Endothelial cell of umbilical vein (primary cell): ENCODE data around the gene ECSIT. TPM values are rescaled to one million over a fixed set of nuclear protein-coding genes. Genes with fewer than 3 reads are reported as not detected.

Source experiments
- BruUV-seq: library from RNA; stranded (reverse); fragments of 400-500 nt; replicated peaks from 2 replicates; lab custom pipeline; 2021; lab: Mats Ljungman, UMichigan
- CTCF ChIA-PET: fragments of 300-600, 350-600 bp; sonication (Branson Sonifier 250); formaldehyde crosslinking; loops from one replicate; lab custom pipeline; 2021; ENCODE audit warnings: antibody characterized with exemption, inconsistent platforms; lab: Charles Lee
- POLR2A ChIA-PET: fragments of 300-600, 350-600 bp; sonication (Branson Sonifier 250); formaldehyde crosslinking; loops from one replicate; lab custom pipeline; 2021; ENCODE audit warnings: antibody characterized with exemption, inconsistent platforms; lab: Charles Lee
- DNase-seq: peaks from one replicate; pipeline ENCODE4 v3.0.0-alpha.2; 2011; ENCODE audit warnings: low read depth, low spot score
- FAIRE-seq: peaks from 2 replicates; lab custom pipeline; 2011; peaks lifted over from hg19 to GRCh38; lab: Jason Lieb, UNC
- H2AFZ ChIP-seq: 2 replicates; pipeline ENCODE4 v1.6.0; 2012; ENCODE audit warnings: low read depth, low read length, control low read depth, inconsistent platforms
- H3K27ac ChIP-seq: 2 replicates; pipeline ENCODE4 v1.5.1; 2011; ENCODE audit warnings: low read depth, mild to moderate bottlenecking, control low read depth, low read length, moderate library complexity; ENCODE audit not compliant: insufficient read depth
- H3K27me3 ChIP-seq, 2 experiments: 2 replicates each; pipeline versions ENCODE4 v1.6.0 to v1.6.1; 2011; ENCODE audit warnings: low read length in 2 of 2, mixed read lengths in 1 of 2; ENCODE audit not compliant: control insufficient read depth in 2 of 2, insufficient read depth in 2 of 2
- H3K36me3 ChIP-seq, 2 experiments: 2 replicates in 1 of 2; 3 replicates in 1 of 2; pipeline ENCODE4 v1.5.1; 2011; ENCODE audit warnings: low read length in 2 of 2, mild to moderate bottlenecking in 1 of 2, moderate library complexity in 1 of 2; ENCODE audit not compliant: control insufficient read depth in 2 of 2, insufficient read depth in 2 of 2; ENCODE audit errors: extremely low read depth in 1 of 2
- H3K4me1 ChIP-seq: 3 replicates; pipeline ENCODE4 v1.5.1; 2011; ENCODE audit warnings: mild to moderate bottlenecking, low read length; ENCODE audit not compliant: control insufficient read depth, insufficient read depth; ENCODE audit errors: extremely low read depth
- H3K4me2 ChIP-seq: 2 replicates; pipeline ENCODE4 v1.6.1; 2011; ENCODE audit warnings: low read length, control low read depth, mixed read lengths; ENCODE audit not compliant: insufficient read depth
- H3K4me3 ChIP-seq, 3 experiments: fragments of 200-600 bp in 1 of 3; sonication (generic), shearing (Covaris generic) in 1 of 3; replicated peaks in 1 of 3; 2 replicates each; pipeline ENCODE4 v1.5.1; 2011 to 2016; ENCODE audit warnings: control low read depth in 3 of 3, low read length in 3 of 3, mild to moderate bottlenecking in 2 of 3, inconsistent platforms in 1 of 3, low read depth in 1 of 3, moderate library complexity in 1 of 3; ENCODE audit not compliant: insufficient read depth in 1 of 3
- H3K79me2 ChIP-seq: 2 replicates; pipeline ENCODE4 v1.6.0; 2012; ENCODE audit warnings: low read length, inconsistent platforms; ENCODE audit not compliant: control insufficient read depth, insufficient read depth
- H3K9ac ChIP-seq: replicated peaks from 2 replicates; pipeline ENCODE3; 2011; ENCODE audit warnings: low read length, control low read depth; ENCODE audit not compliant: insufficient read depth; ENCODE audit errors: extremely low read depth
- H3K9me1 ChIP-seq: replicated peaks from 3 replicates; pipeline ENCODE4 v1.6.0; 2011; ENCODE audit warnings: mild to moderate bottlenecking, low read length; ENCODE audit not compliant: control insufficient read depth, insufficient read depth; ENCODE audit errors: extremely low read depth
- H3K9me3 ChIP-seq: replicated peaks from 2 replicates; pipeline ENCODE4 v1.5.1; 2012; ENCODE audit warnings: low read length, inconsistent platforms; ENCODE audit not compliant: control insufficient read depth, insufficient read depth
- H4K20me1 ChIP-seq: replicated peaks from 2 replicates; pipeline ENCODE3; 2011; ENCODE audit warnings: mild to moderate bottlenecking, low read length; ENCODE audit not compliant: control insufficient read depth, insufficient read depth; ENCODE audit errors: extremely low read depth
- CTCF ChIP-seq, 2 donors: IDR thresholded peaks; 1 replicate in 1 of 2; 2 replicates in 1 of 2; pipeline ENCODE4 v1.5.1; 2011; ENCODE audit warnings: low read length in 2 of 2, mild to moderate bottlenecking in 2 of 2, moderate library complexity in 2 of 2, control low read depth in 1 of 2, inconsistent platforms in 1 of 2, low read depth in 1 of 2; ENCODE audit not compliant: insufficient read depth in 1 of 2; ENCODE audit errors: extremely low read depth in 1 of 2
- EZH2 ChIP-seq: IDR thresholded peaks from 2 replicates; pipeline ENCODE4 v1.6.1; 2012; ENCODE audit warnings: borderline replicate concordance, low read depth, mild to moderate bottlenecking, moderate library complexity, low read length, inconsistent platforms; ENCODE audit not compliant: severe bottlenecking
- FOS ChIP-seq: IDR thresholded peaks from 2 replicates; pipeline ENCODE4 v1.6.1; 2011; ENCODE audit warnings: mild to moderate bottlenecking, low read length, moderate library complexity, borderline replicate concordance; ENCODE audit not compliant: insufficient read depth
- GATA2 ChIP-seq: IDR thresholded peaks from 2 replicates; pipeline ENCODE4 v1.7.0; 2011; ENCODE audit warnings: low read depth, mild to moderate bottlenecking, moderate library complexity, mixed read lengths, low read length; ENCODE audit not compliant: insufficient read length, insufficient read depth
- JUN ChIP-seq: IDR thresholded peaks from 2 replicates; pipeline ENCODE4 v1.6.1; 2011; ENCODE audit warnings: borderline replicate concordance, low read depth; ENCODE audit not compliant: insufficient read length, insufficient read depth
- MAX ChIP-seq: IDR thresholded peaks from 2 replicates; pipeline ENCODE4 v1.6.1; 2011; ENCODE audit not compliant: insufficient read depth, insufficient read length
- MYC ChIP-seq: IDR thresholded peaks from one replicate; pipeline ENCODE4 v1.6.1; 2011; ENCODE audit warnings: mild to moderate bottlenecking, low read depth, low read length
- POLR2A ChIP-seq: IDR thresholded peaks from 2 replicates; pipeline ENCODE4 v1.6.1; 2012; ENCODE audit warnings: low read depth, mild to moderate bottlenecking, control low read depth, low read length
- POLR2AphosphoS5 ChIP-seq: IDR thresholded peaks from 2 replicates; pipeline ENCODE4 v1.6.1; 2012; ENCODE audit warnings: low read depth, mild to moderate bottlenecking, control low read depth, low read length, moderate library complexity; ENCODE audit not compliant: insufficient read depth
- dilution Hi-C: fragments of 300-500 bp; cut with MboI; formaldehyde crosslinking; loops from one replicate; pipeline ENCODE4 v1.15.0; 2019; ENCODE audit warnings: low sequenced_read_pairs; ENCODE audit not compliant: extremely low pct_ligation_motif_present
- intact Hi-C: fragments of 100-400 bp; cut with micrococcal nuclease; formaldehyde crosslinking; loops from one replicate; pipeline ENCODE4 v1.10.0; 2022
- polyA plus RNA-seq, 4 experiments: library from polyadenylated mRNA; depleted of rRNA in 3 of 4; stranded (reverse) in 3 of 4; unstranded in 1 of 4; fragments of >200 nt; gene quantifications; 2 replicates each; pipeline versions ENCODE4 v1.2.1 to v1.2.3, GENCODE V29; 2011 to 2012; ENCODE audit warnings: missing spikeins in 1 of 4
- total RNA-seq: library from RNA; stranded (reverse); gene quantifications from 2 replicates; pipeline ENCODE4 v1.2.3, GENCODE V29; 2021

ECSIT gene
- total and polyA plus RNA-seq, 2 donors (not counting 3 experiments of a cell fraction or from before 2014, with no cell fraction given), result 32.4 to 47.2 TPM

- DNase-seq (no peak), FAIRE-seq (no peak)
- H3K4me3 ChIP-seq, result no peak overlapping the region
- intact Hi-C loops, result no loop called here
- no peaks in the 10 kb centered on the region for H3K79me2 ChIP-seq
- no peaks in the 10 kb centered on the region for H3K4me1 ChIP-seq
- dilution Hi-C loops, result no loop called here
- BruUV-seq, result no TSS peak
- CTCF ChIA-PET, result interaction anchor here (0.5 kb wide), 1 partner anchor 447 kb away, joined by 3 read pairs; no protein-coding TSS in a partner anchor
- H3K4me2 ChIP-seq, result no peak overlapping the region
- no peaks in the 10 kb centered on the region for H4K20me1 ChIP-seq
- no peaks in the 10 kb centered on the region for H3K9me1 ChIP-seq
- no peak for TF ChIP-seq EZH2
- H3K9me3 ChIP-seq, result no peaks in the 10 kb centered on the region
- POLR2A ChIA-PET, result no interaction called here
- no peak overlapping the region for H2AFZ ChIP-seq
- peaks cover 0 to 7% of the 10 kb centered on the region in 2 experiments for H3K36me3 ChIP-seq
- no peak overlapping the region for H3K27ac ChIP-seq
- no peak overlapping the region for H3K9ac ChIP-seq
- H3K27me3 ChIP-seq, result no peaks in the 10 kb centered on the region
Measured at GRCh38 chr19:11547929-11548700, 19.2 kb upstream of the ECSIT start.

GRCh38 chr19:11541238-11541637, 12.3 kb upstream of the ECSIT start:
- no TSS peak for BruUV-seq
- Histone ChIP-seq H3K27me3 (peaks cover 5 to 9% of the 10 kb centered on the region in 2 experiments), H3K27ac (no peak overlapping the region), H3K4me2 (no peak overlapping the region), H3K79me2 (no peaks in the 10 kb centered on the region), H3K36me3 (no peaks in the 10 kb centered on the region), H3K9ac (no peak overlapping the region), H4K20me1 (no peaks in the 10 kb centered on the region), H3K4me1 (no peaks in the 10 kb centered on the region), H2AFZ (no peak overlapping the region), H3K9me1 (no peaks in the 10 kb centered on the region), H3K4me3 (no peak overlapping the region), H3K9me3 (no peaks in the 10 kb centered on the region)
- dilution Hi-C loops, result no loop called here
- POLR2A ChIA-PET, result no interaction called here
- no peak for TF ChIP-seq FOS
- TF ChIP-seq MYC, result no peak
- TF ChIP-seq GATA2, result no peak
- TF ChIP-seq POLR2AphosphoS5, result no peak
- no peak for TF ChIP-seq POLR2A
- TF ChIP-seq JUN, result no peak
- TF ChIP-seq EZH2, result no peak
- TF ChIP-seq CTCF (IDR thresholded peaks at IDR 0.05; ENCODE audit: extremely low read depth in 1 of 2, insufficient read depth in 1 of 2, low read depth in 1 of 2, low read length in 2 of 2), result no peak
- no peak for TF ChIP-seq MAX
- FAIRE-seq, result no peak
- intact Hi-C loops, result no loop called here
- DNase-seq, result no peak
- CTCF ChIA-PET, result interaction anchor here (1.6 kb wide), 1 partner anchor 160 kb away, joined by 5 read pairs; no protein-coding TSS in a partner anchor
